ENCODE measurements around the gene KDM3A. TPM values are rescaled to one million over a fixed set of nuclear protein-coding genes. Genes with fewer than 3 reads are reported as not detected.

Gene KDM3A
- total RNA-seq, 1 donor from 2014 or later, result 76.2 TPM

- H3K9me3 ChIP-seq (ENCODE audit: insufficient read depth, low read depth, low read length), result no peaks in the 10 kb centered on the region
- peak overlapping the region; percentile 99 for H3K4me2 ChIP-seq (ENCODE audit: low read length)
- Mint-ChIP-seq H3K9me3 (ENCODE audit: unreplicated experiment) (peaks cover 10% of the 10 kb centered on the region), H3K4me3 (ENCODE audit: unreplicated experiment) (peak overlapping the region; percentile 96), H3K36me3 (ENCODE audit: low read depth, unreplicated experiment) (peaks cover 8% of the 10 kb centered on the region), H3K27ac (ENCODE audit: unreplicated experiment) (peak overlapping the region; percentile 88), H3K4me1 (ENCODE audit: low read depth, unreplicated experiment) (peaks cover 17% of the 10 kb centered on the region), H3K27me3 (ENCODE audit: low read depth, unreplicated experiment) (no peaks in the 10 kb centered on the region)
- peak; percentile 44 for DNase-seq (ENCODE audit: low read depth)
- H3K79me2 ChIP-seq (ENCODE audit: insufficient read depth, low read length), result peaks cover 52% of the 10 kb centered on the region
- H3K27me3 ChIP-seq (ENCODE audit: insufficient read depth, low read length), result no peaks in the 10 kb centered on the region
- H3K36me3 ChIP-seq (ENCODE audit: insufficient read depth, low read length), result peaks cover 7% of the 10 kb centered on the region
- H3K4me3 ChIP-seq (ENCODE audit: insufficient read depth, low read depth, low read length), result peak overlapping the region; percentile 99
- H2AFZ ChIP-seq (ENCODE audit: low read depth, low read length), result peak overlapping the region; percentile 81
- no peak for TF ChIP-seq EZH2 (IDR thresholded peaks at IDR 0.05; ENCODE audit: insufficient read depth, low read length)
- TF ChIP-seq, protein P1, sequence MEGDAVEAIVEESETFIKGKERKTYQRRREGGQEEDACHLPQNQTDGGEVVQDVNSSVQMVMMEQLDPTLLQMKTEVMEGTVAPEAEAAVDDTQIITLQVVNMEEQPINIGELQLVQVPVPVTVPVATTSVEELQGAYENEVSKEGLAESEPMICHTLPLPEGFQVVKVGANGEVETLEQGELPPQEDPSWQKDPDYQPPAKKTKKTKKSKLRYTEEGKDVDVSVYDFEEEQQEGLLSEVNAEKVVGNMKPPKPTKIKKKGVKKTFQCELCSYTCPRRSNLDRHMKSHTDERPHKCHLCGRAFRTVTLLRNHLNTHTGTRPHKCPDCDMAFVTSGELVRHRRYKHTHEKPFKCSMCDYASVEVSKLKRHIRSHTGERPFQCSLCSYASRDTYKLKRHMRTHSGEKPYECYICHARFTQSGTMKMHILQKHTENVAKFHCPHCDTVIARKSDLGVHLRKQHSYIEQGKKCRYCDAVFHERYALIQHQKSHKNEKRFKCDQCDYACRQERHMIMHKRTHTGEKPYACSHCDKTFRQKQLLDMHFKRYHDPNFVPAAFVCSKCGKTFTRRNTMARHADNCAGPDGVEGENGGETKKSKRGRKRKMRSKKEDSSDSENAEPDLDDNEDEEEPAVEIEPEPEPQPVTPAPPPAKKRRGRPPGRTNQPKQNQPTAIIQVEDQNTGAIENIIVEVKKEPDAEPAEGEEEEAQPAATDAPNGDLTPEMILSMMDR (IDR thresholded peaks at IDR 0.05; ENCODE audit: insufficient read depth, low read depth, low read length), result no peak
- H3K4me1 ChIP-seq (ENCODE audit: insufficient read depth, low read length), result peaks cover 10% of the 10 kb centered on the region
- FAIRE-seq, result no peak
- peaks cover 49% of the 10 kb centered on the region for H4K20me1 ChIP-seq (ENCODE audit: insufficient read depth, low read length)
- H3K9ac ChIP-seq (ENCODE audit: low read length), result peak overlapping the region; percentile 93
- peak overlapping the region; percentile 85 for H3K27ac ChIP-seq (ENCODE audit: low read depth, low read length)
Measured at GRCh38 chr2:86441882-86442641, 891 bp downstream of the KDM3A start.

DNA sequence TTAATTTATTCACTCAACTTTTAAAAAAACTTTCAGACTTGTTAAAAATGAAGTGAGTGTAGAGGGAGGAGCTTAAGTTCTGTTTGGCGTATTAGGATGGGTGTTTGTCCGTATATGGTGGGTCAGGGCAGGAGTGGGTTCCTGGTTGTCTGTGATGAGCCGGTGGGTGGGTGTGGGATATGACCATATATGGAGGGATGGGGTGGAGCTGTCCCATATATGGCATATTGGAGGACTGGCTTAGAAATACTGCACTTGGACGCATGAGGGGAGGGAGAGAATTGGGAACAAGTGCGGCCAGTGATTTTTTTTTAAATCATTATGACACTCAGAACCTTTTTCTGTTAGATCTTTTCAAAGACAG is 1.5 kb downstream of the KDM3A start:
- H3K9ac ChIP-seq (ENCODE audit: low read length), result peak overlapping the region; percentile 93
- peaks cover 10% of the 10 kb centered on the region for H3K4me1 ChIP-seq (ENCODE audit: insufficient read depth, low read length)
- H3K9me3 ChIP-seq (ENCODE audit: insufficient read depth, low read depth, low read length), result no peaks in the 10 kb centered on the region
- Mint-ChIP-seq H3K27me3 (ENCODE audit: low read depth, unreplicated experiment) (no peaks in the 10 kb centered on the region), H3K4me1 (ENCODE audit: low read depth, unreplicated experiment) (peaks cover 17% of the 10 kb centered on the region), H3K4me3 (ENCODE audit: unreplicated experiment) (peak overlapping the region; percentile 96), H3K27ac (ENCODE audit: unreplicated experiment) (peak overlapping the region; percentile 88), H3K36me3 (ENCODE audit: low read depth, unreplicated experiment) (peaks cover 8% of the 10 kb centered on the region), H3K9me3 (ENCODE audit: unreplicated experiment) (peaks cover 10% of the 10 kb centered on the region)
- peak overlapping the region; percentile 85 for H3K27ac ChIP-seq (ENCODE audit: low read depth, low read length)
- peaks cover 57% of the 10 kb centered on the region for H3K79me2 ChIP-seq (ENCODE audit: insufficient read depth, low read length)
- DNase-seq (ENCODE audit: low read depth) (peak; percentile 94), FAIRE-seq (peak; percentile 63)
- no peak for TF ChIP-seq EZH2 (IDR thresholded peaks at IDR 0.05; ENCODE audit: insufficient read depth, low read length)
- TF ChIP-seq, protein P1 (IDR thresholded peaks at IDR 0.05; ENCODE audit: insufficient read depth, low read depth, low read length), result no peak
- peak overlapping the region; percentile 99 for H3K4me3 ChIP-seq (ENCODE audit: insufficient read depth, low read depth, low read length)
- peaks cover 49% of the 10 kb centered on the region for H4K20me1 ChIP-seq (ENCODE audit: insufficient read depth, low read length)
- peaks cover 7% of the 10 kb centered on the region for H3K36me3 ChIP-seq (ENCODE audit: insufficient read depth, low read length)
- H2AFZ ChIP-seq (ENCODE audit: low read depth, low read length), result peak overlapping the region; percentile 81
- H3K27me3 ChIP-seq (ENCODE audit: insufficient read depth, low read length), result no peaks in the 10 kb centered on the region
- peak overlapping the region; percentile 99 for H3K4me2 ChIP-seq (ENCODE audit: low read length)

All from astrocyte (in vitro differentiated cells and primary cell).